ENCODE data around the gene FCAMR.
"Not testable (repeated sequence)": the region's sequence is repeated elsewhere in the genome, so short reads cannot be mapped to it uniquely, and the experiment has no call there.

The FCAMR gene

GRCh38 chr1:206930210-206930798 is 40.0 kb downstream of the FCAMR start:
- DNase-seq = no peak

GRCh38 chr1:206929524-206929923 is 40.7 kb downstream of the FCAMR start:
- DNase-seq = no peak

GRCh38 chr1:206926286-206926685 is 44.0 kb downstream of the FCAMR start:
- DNase-seq = no peak

GRCh38 chr1:206925106-206925736 is 45.0 kb downstream of the FCAMR start:
- peak; percentile 14 for DNase-seq

GRCh38 chr1:206924592-206925105 is 45.6 kb downstream of the FCAMR start:
- DNase-seq = no peak

GRCh38 chr1:206923961-206924557 is 46.2 kb downstream of the FCAMR start:
- not testable (repeated sequence) for DNase-seq

- peak; percentile 64 for DNase-seq
Observed at GRCh38 chr1:206923009-206923960, 47.0 kb downstream of the FCAMR start.

- no peak for DNase-seq
Observed at GRCh38 chr1:206922524-206922923, 47.7 kb downstream of the FCAMR start.

- peak; percentile 32 for DNase-seq
Observed at GRCh38 chr1:206921772-206922265, 48.4 kb downstream of the FCAMR start, which contains the start of gene FCMR. Gene FCMR (minus strand): TSS chr1:206921941. CDS start chr1:206921854, 87 bp downstream.

GRCh38 chr1:206918076-206918475 is 52.2 kb downstream of the FCAMR start:
- DNase-seq = no peak

GRCh38 chr1:206916000-206916709 is 54.1 kb downstream of the FCAMR start:
- DNase-seq = no peak

GRCh38 chr1:206915030-206915735 is 55.1 kb downstream of the FCAMR start:
- DNase-seq = no peak

GRCh38 chr1:206913766-206914537 is 56.3 kb downstream of the FCAMR start:
- DNase-seq = no peak

- DNase-seq = peak; percentile 36
Observed at GRCh38 chr1:206912445-206913095, 57.7 kb downstream of the FCAMR start.

GRCh38 chr1:206911064-206911663 is 59.1 kb downstream of the FCAMR start:
- no peak for DNase-seq

GRCh38 chr1:206909883-206910318 is 60.4 kb downstream of the FCAMR start:
- DNase-seq = no peak

GRCh38 chr1:206909161-206909882 is 60.9 kb downstream of the FCAMR start:
- DNase-seq = no peak

GRCh38 chr1:206908038-206908437 is 62.2 kb downstream of the FCAMR start:
- no peak for DNase-seq

Data from NK-92 treated with Interleukin-12 subunit alpha and Interleukin-12 subunit beta, amount 100 ng/mL, for 24 hours (cell line).